GM19372 (cell line): ENCODE results near the gene MYADML2.
"Not testable (repeated sequence)": the region's sequence is repeated elsewhere in the genome, so short reads cannot be mapped to it uniquely, and the experiment has no call there.

Experiments
- ATAC-seq: cut with Tn5 transposase; IDR thresholded peaks from one replicate; pipeline ENCODE4 v1.9.1; 2021; ENCODE audit warnings: mild to moderate bottlenecking, low read depth, moderate library complexity; ENCODE audit not compliant: unreplicated experiment

The MYADML2 gene

GRCh38 chr17:81960130-81960958 lies 13.3 kb upstream of the MYADML2 start:
- ATAC-seq = no peak

GRCh38 chr17:81959362-81960129 lies 12.5 kb upstream of the MYADML2 start:
- ATAC-seq = no peak

GRCh38 chr17:81958633-81959342 lies 11.8 kb upstream of the MYADML2 start:
- ATAC-seq = no peak

DNA sequence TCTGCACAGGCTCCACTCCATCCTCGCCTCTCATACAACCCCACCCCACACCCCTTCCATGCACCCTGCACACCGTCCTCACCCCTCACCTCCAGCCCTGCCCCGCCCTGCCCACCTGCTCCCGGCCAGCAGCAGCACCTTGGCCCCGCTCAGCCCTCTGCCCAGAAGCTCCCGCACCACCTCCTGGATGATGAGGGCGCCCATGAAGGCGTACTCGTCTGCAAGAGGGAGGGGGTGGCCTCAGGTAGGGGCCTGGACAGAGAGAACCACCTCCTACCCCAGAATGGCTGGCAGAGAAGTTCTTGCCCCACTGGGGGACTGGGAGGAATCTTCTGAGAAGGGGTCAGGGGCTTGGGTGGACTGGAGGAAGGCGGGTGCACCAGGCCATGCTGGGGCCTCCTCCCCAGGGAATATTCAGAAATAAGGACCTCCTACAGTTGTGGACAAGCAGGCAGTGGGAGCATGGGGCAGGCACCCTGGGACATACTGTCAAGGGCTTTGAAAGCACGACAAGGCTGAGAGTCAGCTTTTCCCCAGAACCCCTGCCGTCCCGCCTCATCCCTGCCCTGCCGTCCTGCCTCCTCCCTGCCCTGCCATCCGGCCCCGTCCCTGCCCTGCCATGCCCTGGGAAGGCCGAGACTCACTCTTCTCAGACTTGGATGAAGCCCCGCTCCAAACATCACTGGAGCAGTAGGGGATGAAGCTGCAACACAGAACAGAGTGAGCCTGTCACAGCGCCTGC lies 10.8 kb upstream of the MYADML2 start:
- no peak for ATAC-seq

DNA sequence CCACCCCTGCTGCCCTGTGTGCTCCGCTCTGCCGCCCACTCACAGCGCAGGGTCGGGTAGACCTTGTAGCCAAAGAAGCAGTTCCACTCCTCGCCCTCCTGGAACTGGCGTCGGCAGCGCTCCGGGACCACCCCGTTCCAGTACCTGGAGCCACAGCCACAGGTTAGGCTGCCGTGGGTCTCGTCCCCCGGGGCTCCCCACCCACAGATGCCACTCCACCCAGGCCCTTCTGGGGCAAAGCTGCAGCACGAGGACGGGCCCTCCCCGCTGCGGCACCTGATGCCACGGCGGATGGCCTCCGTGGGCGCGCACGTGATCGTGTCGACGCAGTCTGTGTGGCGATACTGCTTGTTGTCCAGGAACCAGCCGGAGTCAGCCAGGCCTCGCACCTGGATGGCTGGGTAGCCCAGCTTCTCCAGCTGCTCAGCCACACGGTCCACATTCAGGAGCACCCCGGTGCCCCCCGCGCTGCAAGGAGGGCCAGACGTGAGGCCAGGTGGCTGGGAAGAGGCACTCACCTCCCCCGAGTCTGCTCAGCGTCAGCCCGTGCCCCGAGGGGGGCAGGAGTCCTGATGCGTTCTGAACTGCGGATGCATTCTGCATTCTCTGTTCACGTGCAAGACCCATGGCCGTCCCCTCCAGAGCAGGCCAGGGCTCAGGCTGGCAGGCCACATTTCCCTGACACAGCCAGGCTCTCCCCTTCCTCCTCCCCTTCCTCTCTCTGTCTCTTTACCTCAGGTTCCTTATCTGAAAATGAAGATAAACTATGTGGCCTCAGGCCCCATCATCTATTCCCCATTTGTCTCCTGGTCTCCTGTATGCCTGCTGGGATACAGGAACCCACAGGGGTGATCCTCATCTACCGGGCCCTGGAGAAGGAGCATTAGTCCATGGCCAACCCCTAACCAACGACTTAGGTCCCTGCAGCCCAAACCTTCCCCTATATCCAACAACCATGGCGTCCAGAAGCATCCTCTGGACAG lies 9.9 kb upstream of the MYADML2 start:
- no peak for ATAC-seq

GRCh38 chr17:81955756-81956544 lies 8.9 kb upstream of the MYADML2 start:
- no peak for ATAC-seq

DNA sequence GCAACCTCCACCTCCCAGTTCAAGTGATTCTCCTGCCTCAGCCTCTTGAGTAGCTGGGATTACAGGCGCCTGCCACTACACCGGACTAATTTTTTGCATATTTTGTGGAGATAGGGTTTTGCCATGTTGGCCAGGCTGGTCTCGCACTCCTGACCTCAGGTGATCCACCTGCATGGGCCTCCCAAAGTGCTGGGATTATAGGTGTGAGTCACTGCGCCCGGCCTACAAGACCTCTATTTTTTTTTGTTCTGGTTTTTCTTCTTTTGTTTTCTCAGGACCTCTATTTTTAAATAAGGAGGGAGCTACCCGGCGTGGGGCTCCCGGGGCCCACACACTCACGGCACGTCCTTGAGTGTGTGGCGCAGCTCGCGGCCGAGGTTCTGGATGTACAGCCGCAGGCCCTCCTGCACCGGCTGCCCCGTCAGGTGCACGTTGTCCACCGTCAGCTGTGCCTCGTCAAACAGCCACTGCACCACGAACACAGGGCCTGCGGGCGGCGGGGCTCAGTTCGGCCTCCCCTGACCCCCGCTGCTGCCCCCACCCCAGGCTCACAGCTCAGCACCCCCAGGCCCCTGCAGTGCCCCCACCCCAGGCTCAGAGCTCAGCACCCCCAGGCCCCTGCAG lies 8.1 kb upstream of the MYADML2 start:
- no peak for ATAC-seq

GRCh38 chr17:81954131-81955057 lies 7.4 kb upstream of the MYADML2 start:
- ATAC-seq = no peak

GRCh38 chr17:81953443-81953842 lies 6.4 kb upstream of the MYADML2 start:
- ATAC-seq = not testable (repeated sequence)

- no peak for ATAC-seq
These were observed 5.8 kb upstream of the MYADML2 start for GRCh38 chr17:81952792-81953228.

- ATAC-seq = no peak
These were observed 5.0 kb upstream of the MYADML2 start for GRCh38 chr17:81951785-81952684.

DNA sequence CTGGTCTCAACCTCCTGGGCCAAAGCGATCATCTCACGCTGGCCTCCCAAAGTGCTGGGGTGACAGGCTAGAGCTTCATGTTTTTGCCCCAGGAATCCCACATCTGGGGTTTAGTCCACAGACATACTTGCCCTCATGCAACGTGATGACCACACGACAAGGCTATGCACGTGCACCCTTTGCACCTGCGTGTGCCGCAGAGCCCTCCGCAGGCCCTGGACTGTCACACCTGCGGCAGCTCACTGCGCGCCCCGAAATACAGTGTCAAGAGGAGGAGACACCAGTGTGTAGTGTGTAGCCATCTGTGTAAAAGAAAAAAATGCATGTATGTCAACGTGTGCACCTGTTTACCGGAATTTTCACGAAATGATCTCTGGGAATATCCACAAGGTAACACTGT lies 3.5 kb upstream of the MYADML2 start:
- no peak for ATAC-seq

- ATAC-seq = no peak
These were observed 1.8 kb upstream of the MYADML2 start for GRCh38 chr17:81948635-81949378.

GRCh38 chr17:81944858-81945257 lies 2.2 kb downstream of the MYADML2 start:
- ATAC-seq = no peak

DNA sequence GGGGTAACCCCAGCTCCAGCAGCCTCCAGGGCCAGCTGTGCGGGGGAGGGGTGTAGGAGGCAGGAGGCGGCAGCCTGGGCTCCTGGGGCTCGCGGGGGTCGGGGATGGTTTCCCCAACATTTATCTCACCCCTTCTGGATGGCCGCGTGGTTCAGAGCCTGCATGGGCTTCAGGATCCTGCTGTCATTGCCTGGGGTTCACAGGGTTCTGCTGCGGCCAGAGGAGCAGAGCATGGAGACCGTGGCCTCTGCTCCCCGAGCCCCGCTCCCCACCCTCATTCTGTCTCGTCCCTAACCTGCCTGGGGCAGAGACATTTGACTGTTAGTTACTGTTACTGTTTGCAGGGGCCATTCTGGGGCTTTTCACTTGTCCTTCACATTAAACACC lies 4.9 kb downstream of the MYADML2 start:
- ATAC-seq = no peak
